GM12878 (cell line): ENCODE results near the gene TCF12. TPM values are rescaled to one million over a fixed set of nuclear protein-coding genes. Genes with fewer than 3 reads are reported as not detected.

ENCODE experiments used
- ATAC-seq: fragments of 200-7000 bp; cut with Tn5 transposase; 3 replicates; pipeline ENCODE4 v1.9.1; 2020; ENCODE audit warnings: mild to moderate bottlenecking, moderate library complexity
- BruUV-seq: library from RNA; stranded (reverse); fragments of 400-500 nt; replicated peaks from 2 replicates; lab custom pipeline; 2021; lab: Mats Ljungman, UMichigan
- CTCF ChIA-PET: fragments of 300-600 bp; sonication (Branson Sonifier 250); formaldehyde crosslinking; extraction: SDS; loops from one replicate; lab custom pipeline; 2021; ENCODE audit warnings: inconsistent platforms; lab: Yijun Ruan, JAX
- POLR2A ChIA-PET: fragments of 350-600 bp; formaldehyde crosslinking; extraction: SDS; loops from one replicate; lab custom pipeline; 2021; ENCODE audit warnings: inconsistent platforms; lab: Charles Lee
- RAD21 ChIA-PET: fragments of 300-600 bp; sonication (Branson Sonifier 250); formaldehyde crosslinking; loops from one replicate; lab custom pipeline; 2023; ENCODE audit warnings: antibody characterized with exemption; ENCODE audit not compliant: unreplicated experiment; lab: Charles Lee
- SMC1A ChIA-PET: fragments of 300-600 bp; sonication (Branson Sonifier 250); formaldehyde crosslinking; loops from one replicate; lab custom pipeline; 2023; ENCODE audit not compliant: unreplicated experiment, uncharacterized antibody; lab: Charles Lee
- DNase-seq: peaks from one replicate; pipeline ENCODE4 v3.0.0-alpha.2; 2011; ENCODE audit warnings: low read depth, low spot score
- FAIRE-seq: peaks from 3 replicates; lab custom pipeline; 2011; peaks lifted over from hg19 to GRCh38; lab: Jason Lieb, UNC
- H2AFZ ChIP-seq: 2 replicates; pipeline ENCODE4 v1.6.0; 2011; ENCODE audit warnings: low read depth, low read length, control low read depth; ENCODE audit not compliant: control insufficient read depth
- H3K27ac ChIP-seq: 2 replicates; pipeline ENCODE4 v1.5.1; 2011; ENCODE audit warnings: control low read depth; ENCODE audit not compliant: control insufficient read depth, insufficient read depth
- H3K27me3 ChIP-seq, 2 experiments: replicated peaks in 1 of 2; 2 replicates each; pipeline versions ENCODE4 v1.6.0 to v1.6.1; 2011; ENCODE audit warnings: low read length in 1 of 2; ENCODE audit not compliant: control insufficient read depth in 2 of 2, insufficient read depth in 2 of 2
- H3K36me3 ChIP-seq, 2 experiments: 2 replicates each; pipeline ENCODE4 v1.5.1; 2011; ENCODE audit warnings: low read length in 1 of 2; ENCODE audit not compliant: control insufficient read depth in 2 of 2, insufficient read depth in 2 of 2
- H3K4me1 ChIP-seq: 2 replicates; pipeline ENCODE4 v1.6.1; 2011; ENCODE audit warnings: mild to moderate bottlenecking, low read length, moderate library complexity, mixed read lengths; ENCODE audit not compliant: control insufficient read depth, insufficient read depth
- H3K4me2 ChIP-seq: 2 replicates; pipeline ENCODE4 v1.6.0; 2011; ENCODE audit warnings: control low read depth; ENCODE audit not compliant: control insufficient read depth, insufficient read depth
- H3K4me3 ChIP-seq: fragments of 200-600 bp; sonication (generic); 2 replicates; pipeline ENCODE4 v1.5.1; 2016
- H3K79me2 ChIP-seq: 2 replicates; pipeline ENCODE4 v1.6.0; 2011; ENCODE audit warnings: low read length; ENCODE audit not compliant: control insufficient read depth, insufficient read depth
- H3K9ac ChIP-seq: 2 replicates; pipeline ENCODE4 v1.8.0; 2011; ENCODE audit warnings: low read length, control low read depth, mixed read lengths; ENCODE audit not compliant: control insufficient read depth, insufficient read depth
- H3K9me3 ChIP-seq: replicated peaks from 3 replicates; pipeline ENCODE4 v1.5.1; 2011; ENCODE audit warnings: mild to moderate bottlenecking, low read length; ENCODE audit not compliant: control insufficient read depth, insufficient read depth
- H4K20me1 ChIP-seq: 2 replicates; pipeline ENCODE4 v1.6.0; 2011; ENCODE audit not compliant: control insufficient read depth, insufficient read depth
- ATF7 ChIP-seq: fragments of 450-650 bp; IDR thresholded peaks from 2 replicates; pipeline ENCODE4 v1.6.1; 2016; ENCODE audit warnings: low read depth, mild to moderate bottlenecking
- CBX5 ChIP-seq: sonication (generic); IDR thresholded peaks from 2 replicates; pipeline ENCODE4 v1.6.1; 2016; ENCODE audit warnings: low read depth, moderate library complexity, mild to moderate bottlenecking, inconsistent platforms
- CREM ChIP-seq: IDR thresholded peaks from 2 replicates; pipeline ENCODE4 v1.6.1; 2014; ENCODE audit warnings: antibody characterized with exemption, low read depth
- DPF2 ChIP-seq: fragments of 450-650 bp; IDR thresholded peaks from 2 replicates; pipeline ENCODE4 v1.6.1; 2017; ENCODE audit warnings: mild to moderate bottlenecking
- ETV6 ChIP-seq, 2 experiments: fragments of 450-650 bp in 1 of 2; IDR thresholded peaks in 1 of 2; conservative IDR thresholded peaks in 1 of 2; 2 replicates each; pipeline ENCODE4 v1.6.1; 2014; ENCODE audit warnings: antibody characterized with exemption in 1 of 2, borderline replicate concordance in 1 of 2, low read depth in 1 of 2, mild to moderate bottlenecking in 1 of 2, moderate library complexity in 1 of 2
- GABPA ChIP-seq: IDR thresholded peaks from 2 replicates; pipeline ENCODE4 v1.6.1; 2014; ENCODE audit warnings: antibody characterized with exemption, low read depth, mild to moderate bottlenecking, inconsistent platforms
- IKZF2 ChIP-seq, 2 experiments: fragments of 450-650 bp; IDR thresholded peaks; 2 replicates each; pipeline ENCODE4 v1.6.1; 2017; ENCODE audit warnings: mild to moderate bottlenecking in 2 of 2, moderate library complexity in 2 of 2
- IRF4 ChIP-seq: IDR thresholded peaks from 2 replicates; pipeline ENCODE4 v1.6.1; 2011; ENCODE audit warnings: low read depth, low read length
- JUNB ChIP-seq: IDR thresholded peaks from 2 replicates; pipeline ENCODE4 v1.6.1; 2016; ENCODE audit warnings: antibody characterized with exemption, mild to moderate bottlenecking
- JUND ChIP-seq: IDR thresholded peaks from 2 replicates; pipeline ENCODE4 v1.6.1; 2012; ENCODE audit warnings: low read depth, mild to moderate bottlenecking, low read length, improper control_type of control experiment, moderate library complexity
- MEF2B ChIP-seq: fragments of 450-650 bp; IDR thresholded peaks from 2 replicates; pipeline ENCODE4 v1.6.1; 2018; ENCODE audit warnings: mild to moderate bottlenecking, moderate library complexity; ENCODE audit not compliant: partially characterized antibody, poor library complexity, severe bottlenecking
- NFIC ChIP-seq: IDR thresholded peaks from 2 replicates; pipeline ENCODE4 v1.6.1; 2012; ENCODE audit warnings: low read depth, mild to moderate bottlenecking, inconsistent platforms, low read length, moderate library complexity
- SRF ChIP-seq, 2 experiments: IDR thresholded peaks; 2 replicates each; pipeline ENCODE4 v1.6.1; 2011; ENCODE audit warnings: low read depth in 2 of 2, low read length in 2 of 2, mild to moderate bottlenecking in 1 of 2, moderate library complexity in 1 of 2
- ZNF207 ChIP-seq: fragments of 450-650 bp; IDR thresholded peaks from 2 replicates; pipeline ENCODE4 v1.6.1; 2014; ENCODE audit warnings: antibody characterized with exemption, mild to moderate bottlenecking, borderline replicate concordance
- WGBS: methylation state at CpG from one replicate; pipeline ENCODE4 v1.1.6; 2016; ENCODE audit warnings: low lambda C conversion rate; ENCODE audit not compliant: insufficient replicate concordance, insufficient coverage; ENCODE audit errors: missing lambda C conversion rate; 5-methylcytosine and 5-hydroxymethylcytosine counted together
- in situ Hi-C: fragments of 300-500 bp; cut with MboI; formaldehyde crosslinking; loops from 9 replicates; pipeline ENCODE4 v1.14.3; 2018; ENCODE audit warnings: mixed read lengths
- intact Hi-C: fragments of 100-400 bp; cut with micrococcal nuclease; formaldehyde crosslinking; loops from one replicate; pipeline ENCODE4 v1.14.2; 2022; ENCODE audit not compliant: unreplicated experiment
- polyA plus RNA-seq, 11 experiments: library from polyadenylated mRNA; depleted of rRNA in 4 of 11; unstranded in 6 of 11; stranded (reverse) in 5 of 11; fragments of >200 nt; fragmentation: Nextera tagmentation in 4 of 11; fragmentation: Illumina TruSeq in 1 of 11; extraction: Ambion mirVana in 4 of 11; extraction: Trizol in 1 of 11; gene quantifications; 1 replicate in 1 of 11; 2 replicates in 10 of 11; pipeline versions ENCODE4 v1.2.1 to v1.2.3, GENCODE V29; 2011 to 2016; ENCODE audit warnings: inconsistent platforms in 2 of 11, missing spikeins in 2 of 11, low read depth in 1 of 11
- total RNA-seq, 4 experiments: library from RNA; depleted of rRNA in 3 of 4; stranded (reverse); fragments of >200 nt in 3 of 4; fragmentation: Illumina TruSeq in 1 of 4; extraction: Trizol in 1 of 4; gene quantifications; 2 replicates each; pipeline versions ENCODE4 v1.2.1 to v1.2.3, GENCODE V29; 2013 to 2021
- TF ChIP-seq, protein P1 (sequence below): fragments of 450-650 bp; IDR thresholded peaks from 2 replicates; pipeline ENCODE4 v1.6.1; 2017; ENCODE audit warnings: low read depth, mild to moderate bottlenecking, moderate library complexity
- TF ChIP-seq, protein P2 (sequence below): fragments of 450-650 bp; IDR thresholded peaks from 2 replicates; pipeline ENCODE4 v1.6.1; 2016; ENCODE audit warnings: mild to moderate bottlenecking, moderate library complexity, borderline replicate concordance

Gene TCF12
- total and polyA plus RNA-seq, 10 of the 15 experiments (the other 5 are each of a cell fraction or from before 2014, with no cell fraction given), result 8.2 to 70.9 (median 49.5) TPM

DNA sequence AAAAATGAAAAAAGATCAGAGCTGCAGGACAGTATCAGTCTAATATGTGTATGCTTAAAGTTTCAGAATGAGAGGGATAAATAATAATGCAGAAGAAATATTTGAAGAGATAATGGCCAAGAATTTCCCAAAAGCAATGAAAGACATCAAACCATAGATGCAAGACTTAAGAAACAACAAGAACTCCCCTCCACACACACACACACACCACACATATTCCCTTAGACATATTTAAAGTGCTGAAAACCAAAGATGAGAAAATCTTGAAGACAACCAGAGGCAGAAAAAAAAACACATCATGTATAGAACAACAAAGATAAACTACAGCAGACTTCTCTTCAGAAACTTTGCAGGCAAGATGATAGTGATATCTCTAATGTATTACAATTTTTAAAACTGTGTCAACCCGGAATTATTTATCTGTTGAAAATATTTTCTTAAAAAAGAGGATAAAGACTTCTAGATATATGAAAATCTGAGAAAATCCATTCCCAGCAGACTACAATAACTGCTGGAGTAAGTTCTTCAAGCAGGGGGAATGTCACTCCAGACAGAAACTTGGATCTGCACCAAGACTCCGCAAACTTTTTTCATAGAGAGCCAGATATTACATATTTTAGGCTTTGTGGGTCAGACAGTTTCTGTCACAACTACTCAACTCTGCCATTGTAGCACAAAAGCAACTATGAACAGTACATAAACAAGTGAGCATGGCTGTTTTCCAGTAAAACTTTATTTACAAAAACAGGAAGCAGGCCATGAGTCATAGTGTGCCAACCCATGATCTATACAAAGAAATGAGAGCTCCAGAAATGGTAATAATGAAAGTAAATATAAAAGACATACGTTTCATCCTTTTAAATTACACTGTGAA lies 234.5 kb downstream of the TCF12 start:
- CTCF ChIA-PET, result interaction anchor here (1.0 to 3.5 kb wide), 3 partner anchors 60 to 375 kb away, joined by 3 to 17 read pairs (median 8); no protein-coding TSS in a partner anchor
- Histone ChIP-seq H3K4me2 (peak overlapping the region; percentile 28; the same call in 1 of the 2 replicates), H2AFZ (no peak overlapping the region), H3K36me3 (peaks cover 0 to 2% of the 10 kb centered on the region in 2 experiments; a peak in 1 of 4 replicates), H3K79me2 (no peaks in the 10 kb centered on the region), H3K9me3 (peaks cover 19% of the 10 kb centered on the region), H3K27ac (no peak overlapping the region; the same call in 1 of the 2 replicates), H3K4me3 (no peak overlapping the region), H3K9ac (no peak overlapping the region), H3K27me3 (no peaks in the 10 kb centered on the region), H3K4me1 (peaks cover 6% of the 10 kb centered on the region; the same call in 1 of the 2 replicates), H4K20me1 (no peaks in the 10 kb centered on the region)
- POLR2A ChIA-PET, result no interaction called here
- DNase-seq (no peak), ATAC-seq (peak; percentile 93), FAIRE-seq (peak; percentile 61)
- SMC1A ChIA-PET, result interaction anchor here (0.9 to 10.6 kb wide), 7 partner anchors 7 to 151 kb away, joined by 3 to 176 read pairs (median 5); no protein-coding TSS in a partner anchor
- intact Hi-C loops, result no loop called here
- no TSS peak for BruUV-seq
- 45% methylated on average over 3 of the region's 3 CpGs for WGBS
- RAD21 ChIA-PET, result interaction anchor here (0.6 to 1.7 kb wide), 4 partner anchors 10 to 154 kb away, joined by 3 to 4 read pairs (median 4); no protein-coding TSS in a partner anchor
- in situ Hi-C loops, result loop anchor here (5.0 kb wide), 1 partner anchor 149 kb away; no protein-coding TSS in a partner anchor
- no peak for TF ChIP-seq ZNF207
- TF ChIP-seq IRF4, result peak; percentile 74
- peak; percentile 5; the same call in 1 of the 2 replicates for TF ChIP-seq JUND
- TF ChIP-seq NFIC, result peak; percentile 61; the same call in 1 of the 2 replicates
- peak; percentile 67 to 71; a peak in 2 of 4 replicates for TF ChIP-seq IKZF2 (IDR thresholded peaks at IDR 0.05)
- TF ChIP-seq GABPA, result peak; percentile 45; the same call in 1 of the 2 replicates
- peak in 1 of 2 experiments; percentile 39; a peak in 1 of 4 replicates for TF ChIP-seq ETV6 (conservative IDR thresholded peaks at IDR 0.05 in 1 of 2, IDR thresholded peaks at IDR 0.05 in 1 of 2; ENCODE audit: borderline replicate concordance in 1 of 2, low read depth in 1 of 2)
- TF ChIP-seq, protein P1, sequence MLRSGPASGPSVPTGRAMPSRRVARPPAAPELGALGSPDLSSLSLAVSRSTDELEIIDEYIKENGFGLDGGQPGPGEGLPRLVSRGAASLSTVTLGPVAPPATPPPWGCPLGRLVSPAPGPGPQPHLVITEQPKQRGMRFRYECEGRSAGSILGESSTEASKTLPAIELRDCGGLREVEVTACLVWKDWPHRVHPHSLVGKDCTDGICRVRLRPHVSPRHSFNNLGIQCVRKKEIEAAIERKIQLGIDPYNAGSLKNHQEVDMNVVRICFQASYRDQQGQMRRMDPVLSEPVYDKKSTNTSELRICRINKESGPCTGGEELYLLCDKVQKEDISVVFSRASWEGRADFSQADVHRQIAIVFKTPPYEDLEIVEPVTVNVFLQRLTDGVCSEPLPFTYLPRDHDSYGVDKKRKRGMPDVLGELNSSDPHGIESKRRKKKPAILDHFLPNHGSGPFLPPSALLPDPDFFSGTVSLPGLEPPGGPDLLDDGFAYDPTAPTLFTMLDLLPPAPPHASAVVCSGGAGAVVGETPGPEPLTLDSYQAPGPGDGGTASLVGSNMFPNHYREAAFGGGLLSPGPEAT, result no peak
- peak; percentile 44; the same call in 1 of the 2 replicates for TF ChIP-seq DPF2
- peak; percentile 53 for TF ChIP-seq CBX5
- TF ChIP-seq, protein P2, sequence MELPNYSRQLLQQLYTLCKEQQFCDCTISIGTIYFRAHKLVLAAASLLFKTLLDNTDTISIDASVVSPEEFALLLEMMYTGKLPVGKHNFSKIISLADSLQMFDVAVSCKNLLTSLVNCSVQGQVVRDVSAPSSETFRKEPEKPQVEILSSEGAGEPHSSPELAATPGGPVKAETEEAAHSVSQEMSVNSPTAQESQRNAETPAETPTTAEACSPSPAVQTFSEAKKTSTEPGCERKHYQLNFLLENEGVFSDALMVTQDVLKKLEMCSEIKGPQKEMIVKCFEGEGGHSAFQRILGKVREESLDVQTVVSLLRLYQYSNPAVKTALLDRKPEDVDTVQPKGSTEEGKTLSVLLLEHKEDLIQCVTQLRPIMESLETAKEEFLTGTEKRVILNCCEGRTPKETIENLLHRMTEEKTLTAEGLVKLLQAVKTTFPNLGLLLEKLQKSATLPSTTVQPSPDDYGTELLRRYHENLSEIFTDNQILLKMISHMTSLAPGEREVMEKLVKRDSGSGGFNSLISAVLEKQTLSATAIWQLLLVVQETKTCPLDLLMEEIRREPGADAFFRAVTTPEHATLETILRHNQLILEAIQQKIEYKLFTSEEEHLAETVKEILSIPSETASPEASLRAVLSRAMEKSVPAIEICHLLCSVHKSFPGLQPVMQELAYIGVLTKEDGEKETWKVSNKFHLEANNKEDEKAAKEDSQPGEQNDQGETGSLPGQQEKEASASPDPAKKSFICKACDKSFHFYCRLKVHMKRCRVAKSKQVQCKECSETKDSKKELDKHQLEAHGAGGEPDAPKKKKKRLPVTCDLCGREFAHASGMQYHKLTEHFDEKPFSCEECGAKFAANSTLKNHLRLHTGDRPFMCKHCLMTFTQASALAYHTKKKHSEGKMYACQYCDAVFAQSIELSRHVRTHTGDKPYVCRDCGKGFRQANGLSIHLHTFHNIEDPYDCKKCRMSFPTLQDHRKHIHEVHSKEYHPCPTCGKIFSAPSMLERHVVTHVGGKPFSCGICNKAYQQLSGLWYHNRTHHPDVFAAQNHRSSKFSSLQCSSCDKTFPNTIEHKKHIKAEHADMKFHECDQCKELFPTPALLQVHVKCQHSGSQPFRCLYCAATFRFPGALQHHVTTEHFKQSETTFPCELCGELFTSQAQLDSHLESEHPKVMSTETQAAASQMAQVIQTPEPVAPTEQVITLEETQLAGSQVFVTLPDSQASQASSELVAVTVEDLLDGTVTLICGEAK, result peak; percentile 97
- TF ChIP-seq ATF7, result peak; percentile 58; the same call in 1 of the 2 replicates
- TF ChIP-seq MEF2B, result peak; percentile 28
- peak; percentile 43; the same call in 1 of the 2 replicates for TF ChIP-seq CREM
- peak; percentile 97 for TF ChIP-seq JUNB
- peak in 1 of 2 experiments; percentile 62; a peak in 1 of 4 replicates for TF ChIP-seq SRF (IDR thresholded peaks at IDR 0.05; ENCODE audit: low read depth in 2 of 2, low read length in 2 of 2)
